Body of pancreas (tissue), 4 donors: Measurements from ENCODE around the gene OR8B4.

ENCODE experiments used
- POLR2A ChIP-seq, 3 donors: fragments of 450-650 bp; IDR thresholded peaks; one replicate each; pipeline ENCODE4 v1.6.1; 2016; ENCODE audit warnings: antibody characterized with exemption in 3 of 3, mild to moderate bottlenecking in 2 of 3
- TF ChIP-seq, protein P1 (sequence below), 7 experiments: fragments of 450-650 bp in 4 of 7; fragments of 200-600 bp in 3 of 7; sonication (generic) in 3 of 7; IDR thresholded peaks; one replicate each; pipeline ENCODE4 v1.5.1; 2016 to 2019; ENCODE audit warnings: antibody characterized with exemption in 7 of 7

DNA sequence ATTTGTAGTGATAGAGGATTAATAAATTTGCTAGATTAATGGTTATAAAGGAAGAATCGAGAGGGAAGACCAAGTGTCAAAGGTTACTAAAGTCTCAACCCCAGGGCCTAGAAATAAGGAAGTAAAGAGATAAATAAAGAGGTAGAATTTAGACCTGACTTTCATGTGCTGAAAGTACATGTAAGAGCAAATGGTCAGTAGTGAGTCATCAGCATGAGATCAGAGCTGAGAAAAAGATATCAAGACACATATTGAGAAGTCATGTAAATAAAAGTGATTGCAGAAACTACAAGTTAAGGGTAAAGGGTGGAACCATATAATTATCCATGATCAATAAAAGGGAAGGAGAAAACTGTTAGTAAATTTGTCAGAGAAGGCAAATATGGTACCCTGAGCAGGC is 22.2 kb upstream of the OR8B4 start:
- TF ChIP-seq, protein P1, sequence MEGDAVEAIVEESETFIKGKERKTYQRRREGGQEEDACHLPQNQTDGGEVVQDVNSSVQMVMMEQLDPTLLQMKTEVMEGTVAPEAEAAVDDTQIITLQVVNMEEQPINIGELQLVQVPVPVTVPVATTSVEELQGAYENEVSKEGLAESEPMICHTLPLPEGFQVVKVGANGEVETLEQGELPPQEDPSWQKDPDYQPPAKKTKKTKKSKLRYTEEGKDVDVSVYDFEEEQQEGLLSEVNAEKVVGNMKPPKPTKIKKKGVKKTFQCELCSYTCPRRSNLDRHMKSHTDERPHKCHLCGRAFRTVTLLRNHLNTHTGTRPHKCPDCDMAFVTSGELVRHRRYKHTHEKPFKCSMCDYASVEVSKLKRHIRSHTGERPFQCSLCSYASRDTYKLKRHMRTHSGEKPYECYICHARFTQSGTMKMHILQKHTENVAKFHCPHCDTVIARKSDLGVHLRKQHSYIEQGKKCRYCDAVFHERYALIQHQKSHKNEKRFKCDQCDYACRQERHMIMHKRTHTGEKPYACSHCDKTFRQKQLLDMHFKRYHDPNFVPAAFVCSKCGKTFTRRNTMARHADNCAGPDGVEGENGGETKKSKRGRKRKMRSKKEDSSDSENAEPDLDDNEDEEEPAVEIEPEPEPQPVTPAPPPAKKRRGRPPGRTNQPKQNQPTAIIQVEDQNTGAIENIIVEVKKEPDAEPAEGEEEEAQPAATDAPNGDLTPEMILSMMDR (IDR thresholded peaks at IDR 0.05): no peak
- no peak for TF ChIP-seq POLR2A (IDR thresholded peaks at IDR 0.05)
